Fibroblast of skin of right quadriceps (primary cell): ENCODE data around the gene NEFH.
"Not testable (repeated sequence)": the region's sequence is repeated elsewhere in the genome, so short reads cannot be mapped to it uniquely, and the experiment has no call there.

Experiments
- DNase-seq: peaks from one replicate; pipeline ENCODE4 v3.0.0-alpha.2; 2013

Gene NEFH

GRCh38 chr22:29469755-29470154 is 10.3 kb upstream of the NEFH start:
- DNase-seq, result no peak

DNA sequence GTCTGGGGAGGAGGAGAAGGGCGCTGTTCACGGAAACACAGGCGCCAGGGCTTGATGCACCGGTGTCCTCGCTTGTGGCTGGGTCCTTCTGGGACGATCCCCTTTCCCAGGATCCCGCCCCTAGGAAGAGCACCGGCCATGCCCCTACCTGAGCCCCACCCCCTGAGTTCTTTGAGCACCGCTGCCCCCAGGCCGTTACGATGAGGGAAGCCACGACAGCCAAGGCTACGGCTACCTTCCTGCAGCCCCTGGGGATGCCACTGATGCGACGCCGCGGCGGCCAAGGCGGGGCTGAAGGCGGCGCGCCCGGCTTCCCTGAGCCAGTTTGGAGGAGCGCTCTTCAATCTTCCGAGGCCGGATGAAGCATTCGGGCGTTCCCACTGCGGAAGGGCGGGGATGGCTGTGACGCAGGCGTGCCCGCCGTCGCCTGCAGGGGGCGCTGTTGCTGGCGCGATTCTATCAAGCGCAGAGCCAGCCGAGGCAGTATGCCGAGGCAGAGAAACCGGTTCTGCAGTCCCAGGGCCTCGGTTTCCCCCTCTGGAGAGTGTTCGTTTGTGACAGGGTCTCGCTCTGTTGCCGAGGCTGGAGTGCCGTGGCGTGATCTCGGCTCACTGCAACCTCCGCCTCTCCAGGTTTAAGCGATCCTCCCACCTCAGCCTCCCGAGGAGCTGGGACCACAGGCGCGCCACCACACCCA is 9.7 kb upstream of the NEFH start:
- peak; percentile 42 for DNase-seq

- DNase-seq, result no peak
These were observed 7.0 kb upstream of the NEFH start for GRCh38 chr22:29473001-29473400.

DNA sequence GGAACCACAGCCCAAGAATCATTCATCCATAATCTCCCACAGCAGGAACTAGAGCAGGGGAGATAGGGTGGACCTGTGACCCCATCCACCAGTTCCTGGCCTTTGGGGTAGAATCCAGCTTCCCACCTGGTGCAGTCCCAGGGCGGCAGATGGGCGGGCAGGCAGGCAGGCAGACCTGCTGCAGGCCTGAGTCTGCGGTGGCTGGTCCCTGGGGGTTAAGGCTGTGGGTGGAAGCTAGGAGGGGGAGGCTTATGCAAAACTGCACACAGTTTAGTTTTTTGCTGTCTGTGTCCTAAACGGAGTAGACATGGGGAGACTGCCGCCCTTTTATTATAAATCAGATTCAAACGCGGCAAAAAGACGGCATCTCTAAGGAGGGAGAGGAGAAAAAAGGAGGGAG is 4.5 kb upstream of the NEFH start:
- DNase-seq, result no peak

DNA sequence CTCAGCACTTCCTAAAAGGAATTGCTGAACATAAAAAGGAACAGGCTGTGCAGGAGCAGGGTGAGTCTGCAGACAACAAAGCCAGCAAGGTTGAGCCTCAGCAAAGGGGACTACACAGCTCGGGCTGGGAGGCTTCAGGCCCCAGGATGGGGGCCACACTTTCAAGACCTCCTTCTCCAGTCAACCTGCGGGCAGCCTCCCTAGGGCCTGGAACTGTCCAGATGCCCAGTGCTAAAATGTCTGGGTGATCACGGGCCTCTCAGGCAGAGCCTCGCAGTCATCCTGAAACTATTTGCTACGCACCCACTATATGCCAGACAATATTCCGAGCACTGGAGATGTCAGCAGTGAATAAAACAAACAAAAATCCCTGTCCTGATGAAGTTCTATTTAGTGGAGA is 3.9 kb upstream of the NEFH start:
- DNase-seq, result no peak

- DNase-seq, result no peak
These were observed 2.2 kb upstream of the NEFH start for GRCh38 chr22:29477723-29478318.

DNA sequence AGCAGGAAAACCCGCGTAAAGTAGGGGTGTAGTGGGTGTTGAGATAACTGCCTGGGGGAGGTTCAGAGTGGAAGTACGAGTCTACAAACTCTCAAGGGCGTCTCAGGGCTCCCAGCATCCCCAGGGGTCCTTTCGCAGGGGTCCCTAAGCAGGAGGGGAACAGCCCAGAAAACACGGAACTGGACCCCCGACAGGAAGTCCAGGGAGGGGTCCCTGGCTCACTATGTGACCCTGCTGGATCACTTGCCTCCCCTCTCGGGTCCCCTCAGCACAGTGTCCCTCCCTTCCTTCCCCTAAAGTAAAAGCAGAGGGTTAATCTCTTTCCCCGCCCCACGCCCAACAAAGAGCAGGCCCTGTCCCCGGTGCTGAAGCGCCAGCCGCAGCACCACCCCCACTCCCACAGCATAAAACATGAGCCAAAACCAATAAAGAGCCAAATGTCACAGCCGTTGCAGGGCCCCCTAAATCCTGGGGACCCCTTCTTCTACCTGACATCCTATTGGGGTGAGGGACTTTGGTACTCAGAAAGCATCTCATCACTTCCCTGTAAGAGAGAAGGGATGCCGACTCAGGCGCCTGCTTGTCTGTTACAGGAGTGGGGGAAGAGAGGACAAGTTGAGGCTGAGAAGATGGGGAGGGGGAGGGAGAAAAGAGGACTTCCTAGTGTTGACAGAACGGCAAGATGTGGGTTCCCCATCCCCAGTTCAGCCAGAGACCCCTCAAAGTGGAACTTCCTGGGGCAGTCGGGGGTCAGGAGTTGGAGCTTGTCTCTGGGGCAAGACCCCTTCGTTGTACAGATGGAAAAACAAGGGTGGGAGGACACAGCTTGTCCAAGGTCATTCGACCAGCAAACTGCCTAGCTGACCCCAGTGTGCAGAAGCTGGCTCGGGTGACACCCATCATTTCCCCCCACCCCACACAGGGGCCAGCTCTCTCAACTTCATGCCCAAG is 1.4 kb upstream of the NEFH start:
- no peak for DNase-seq

DNA sequence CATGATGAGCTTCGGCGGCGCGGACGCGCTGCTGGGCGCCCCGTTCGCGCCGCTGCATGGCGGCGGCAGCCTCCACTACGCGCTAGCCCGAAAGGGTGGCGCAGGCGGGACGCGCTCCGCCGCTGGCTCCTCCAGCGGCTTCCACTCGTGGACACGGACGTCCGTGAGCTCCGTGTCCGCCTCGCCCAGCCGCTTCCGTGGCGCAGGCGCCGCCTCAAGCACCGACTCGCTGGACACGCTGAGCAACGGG is 169 bp downstream of the NEFH start:
- DNase-seq, result no peak

- peak; percentile 77 for DNase-seq
These were observed 670 bp downstream of the NEFH start for GRCh38 chr22:29480512-29481264.

DNA sequence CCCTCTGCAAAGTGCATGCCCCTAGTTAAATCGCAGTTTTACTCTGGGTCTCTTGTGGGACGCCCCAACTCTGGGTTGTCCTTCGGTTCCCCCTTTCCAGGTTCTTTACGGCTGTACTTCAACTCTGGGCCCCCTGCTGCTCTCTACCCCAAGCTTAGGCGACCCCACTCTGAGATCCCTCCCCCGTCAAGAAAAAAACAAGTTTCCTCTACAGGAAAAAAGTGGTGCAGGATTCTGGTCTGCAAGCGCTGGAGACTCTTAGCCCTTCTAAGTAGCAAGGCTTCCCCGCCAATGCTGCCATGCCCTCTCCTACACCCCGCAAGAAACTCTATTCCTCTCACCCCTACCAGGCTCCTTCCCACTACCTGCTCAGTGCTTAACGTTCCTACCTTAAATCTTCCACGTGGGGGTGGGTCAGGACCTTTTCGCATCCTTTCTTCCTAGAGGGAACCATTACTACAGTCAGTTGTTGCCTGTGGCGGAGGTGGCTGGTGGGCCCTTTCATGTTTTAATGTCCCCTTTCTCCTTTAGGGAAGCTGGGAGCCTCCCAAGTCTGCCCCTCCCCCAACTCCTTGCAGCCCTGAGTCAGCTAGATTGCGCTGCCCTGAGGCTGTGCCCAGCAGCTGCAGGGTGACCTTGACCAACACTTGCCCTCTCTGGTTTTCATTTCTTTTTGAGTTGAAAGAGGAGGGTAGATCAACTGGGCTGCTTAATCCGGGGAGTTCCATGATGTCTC is 1.4 kb downstream of the NEFH start:
- DNase-seq, result no peak

- no peak for DNase-seq
These were observed 2.2 kb downstream of the NEFH start for GRCh38 chr22:29482253-29482652.

GRCh38 chr22:29482726-29483125 is 2.7 kb downstream of the NEFH start:
- DNase-seq, result no peak

GRCh38 chr22:29483254-29483653 is 3.2 kb downstream of the NEFH start:
- no peak for DNase-seq

DNA sequence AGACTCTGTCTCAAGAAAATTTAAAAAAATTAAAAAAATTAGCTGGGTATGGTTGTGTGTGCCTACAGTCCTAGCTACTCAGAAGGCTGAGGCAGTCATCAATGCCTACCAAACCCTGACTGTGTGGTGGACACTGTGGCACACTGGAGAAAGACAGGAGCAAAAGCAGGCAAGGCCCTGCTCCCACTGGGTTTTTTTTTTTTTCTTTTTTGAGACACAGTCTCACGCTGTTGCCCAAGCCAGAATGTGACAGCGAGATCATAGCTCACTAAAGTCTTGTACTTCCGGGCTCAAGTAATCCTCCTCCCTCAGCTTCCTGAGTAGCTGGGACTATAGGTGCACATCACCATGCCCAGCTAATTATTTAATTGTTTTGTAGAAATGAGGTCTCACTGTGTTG is 4.6 kb downstream of the NEFH start:
- no peak for DNase-seq

DNA sequence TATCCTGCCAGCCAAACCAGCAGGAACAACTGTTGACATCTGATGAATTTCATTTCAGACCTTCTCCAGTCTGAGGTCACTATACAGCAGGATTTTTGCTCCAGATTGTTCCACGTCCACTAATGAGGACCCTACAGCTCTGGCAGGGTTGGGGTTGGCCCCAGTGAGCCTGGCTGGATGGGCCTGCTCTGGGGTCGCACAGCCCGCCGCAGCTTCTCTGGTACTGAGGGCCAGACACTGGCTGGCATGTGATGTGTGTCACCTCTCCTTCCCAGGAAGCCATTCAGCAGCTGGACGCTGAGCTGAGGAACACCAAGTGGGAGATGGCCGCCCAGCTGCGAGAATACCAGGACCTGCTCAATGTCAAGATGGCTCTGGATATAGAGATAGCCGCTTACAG is 5.4 kb downstream of the NEFH start:
- no peak for DNase-seq

- no peak for DNase-seq
These were observed 7.5 kb downstream of the NEFH start for GRCh38 chr22:29487426-29487986.

GRCh38 chr22:29489127-29489780 is 9.2 kb downstream of the NEFH start:
- DNase-seq, result not testable (repeated sequence)

GRCh38 chr22:29491012-29491411 is 11.0 kb downstream of the NEFH start:
- no peak for DNase-seq

DNA sequence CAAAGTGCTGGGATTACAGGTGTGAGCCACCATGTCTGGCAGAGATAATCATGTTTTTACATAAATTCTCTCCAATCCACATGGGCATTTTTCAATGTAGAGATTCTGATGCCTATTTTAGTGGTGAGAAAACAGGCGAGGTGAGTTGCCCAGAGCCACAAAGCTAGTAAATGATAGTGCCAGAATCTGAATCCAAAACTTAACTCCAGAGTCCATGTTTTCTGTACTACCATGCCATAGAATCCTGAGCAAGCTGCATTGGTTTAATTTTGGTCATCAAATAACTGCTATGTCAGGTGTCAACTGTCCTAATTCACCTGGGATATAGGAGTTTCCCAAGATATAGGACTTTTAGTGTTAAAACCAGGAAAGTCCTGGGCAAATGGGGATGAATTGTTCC is 13.6 kb downstream of the NEFH start:
- no peak for DNase-seq

DNA sequence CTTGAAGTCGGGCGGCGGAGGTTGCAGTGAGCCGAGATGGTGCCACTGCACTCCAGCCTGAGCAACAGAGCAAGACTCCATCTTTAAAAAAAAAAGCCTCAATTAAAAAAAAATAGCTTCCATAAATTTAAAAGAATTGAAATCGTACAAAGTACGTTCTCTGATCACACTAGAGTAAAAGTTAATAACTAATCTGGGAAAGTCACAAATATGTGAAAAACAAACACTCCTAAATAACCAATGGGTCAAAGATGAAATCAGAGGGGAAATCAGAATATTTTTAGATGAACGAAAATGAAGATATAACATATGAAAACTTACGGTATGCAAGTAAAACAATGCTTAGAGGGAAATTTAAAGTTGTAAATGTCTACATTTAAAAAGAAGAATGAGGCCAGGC is 19.8 kb downstream of the NEFH start:
- no peak for DNase-seq

DNA sequence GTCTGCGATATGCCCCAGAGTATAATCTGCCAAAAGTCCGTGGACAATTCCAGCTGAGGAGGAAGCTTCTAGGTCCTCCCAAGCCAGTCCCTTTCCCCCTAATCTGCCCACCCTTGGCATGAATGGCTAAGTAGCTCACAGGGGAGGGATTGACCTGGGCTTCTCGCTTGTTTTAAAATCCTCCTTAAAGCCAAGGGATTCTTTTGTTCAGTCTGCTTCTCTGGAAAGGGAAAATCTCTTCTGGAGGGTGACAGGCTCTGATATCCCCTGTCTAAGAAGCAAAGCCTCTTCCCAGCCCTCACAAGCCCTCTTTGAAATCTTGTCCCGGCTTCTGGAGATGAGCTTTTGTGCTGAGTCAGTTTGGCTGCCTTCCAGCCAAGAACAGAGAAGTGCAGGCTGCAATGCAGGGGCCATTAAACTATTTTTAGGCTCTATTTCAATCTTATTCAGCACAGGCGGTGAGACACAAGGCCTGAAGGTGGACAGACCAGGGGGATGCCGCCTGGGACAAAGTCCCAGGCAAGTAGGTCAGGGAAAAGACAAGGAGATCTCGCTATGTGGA is 23.9 kb downstream of the NEFH start:
- DNase-seq, result peak; percentile 90

GRCh38 chr22:29509298-29509697 is 29.3 kb downstream of the NEFH start:
- no peak for DNase-seq
